Measurements from ENCODE around the gene USP17L18.
"Not testable (repeated sequence)": the region's sequence is repeated elsewhere in the genome, so short reads cannot be mapped to it uniquely, and the experiment has no call there.

The USP17L18 gene

GRCh38 chr4:9247953-9248680, at the start of gene USP17L18:
Gene USP17L18 (plus strand): TSS chr4:9248630. CDS start chr4:9248630, 0 bp downstream.
- not testable (repeated sequence) for DNase-seq

GRCh38 chr4:9210357-9210756, 38.1 kb upstream of the USP17L18 start, which contains the start of gene USP17L10:
Gene USP17L10 (plus strand): TSS chr4:9210657. CDS start chr4:9210657, 0 bp downstream.
- DNase-seq, result not testable (repeated sequence)

- not testable (repeated sequence) for DNase-seq
Measured at GRCh38 chr4:9214701-9215100, 33.7 kb upstream of the USP17L18 start.

GRCh38 chr4:9215105-9215504, 33.3 kb upstream of the USP17L18 start, which contains the start of gene USP17L11:
Gene USP17L11 (plus strand): TSS chr4:9215405. CDS start chr4:9215405, 0 bp downstream.
- not testable (repeated sequence) for DNase-seq

- not testable (repeated sequence) for DNase-seq
Measured at GRCh38 chr4:9219852-9220251, 28.6 kb upstream of the USP17L18 start, which contains the start of gene USP17L12. Gene USP17L12 (plus strand): TSS chr4:9220152. CDS start chr4:9220152, 0 bp downstream.

- not testable (repeated sequence) for DNase-seq
Measured at GRCh38 chr4:9224596-9224995, 23.8 kb upstream of the USP17L18 start, which contains the start of gene USP17L13. Gene USP17L13 (plus strand): TSS chr4:9224896. CDS start chr4:9224896, 0 bp downstream.

- not testable (repeated sequence) for DNase-seq
Measured at GRCh38 chr4:9230249-9230648, 18.2 kb upstream of the USP17L18 start.

- not testable (repeated sequence) for DNase-seq
Measured at GRCh38 chr4:9234085-9234484, 14.3 kb upstream of the USP17L18 start, which contains the start of gene USP17L15. Gene USP17L15 (plus strand): TSS chr4:9234385. CDS start chr4:9234385, 0 bp downstream.

- DNase-seq, result not testable (repeated sequence)
Measured at GRCh38 chr4:9238461-9238860, 10.0 kb upstream of the USP17L18 start.

- DNase-seq, result not testable (repeated sequence)
Measured at GRCh38 chr4:9243579-9243978, 4.9 kb upstream of the USP17L18 start, which contains the start of gene USP17L17. Gene USP17L17 (plus strand): TSS chr4:9243879. CDS start chr4:9243879, 0 bp downstream.

GRCh38 chr4:9253078-9253477, 4.6 kb downstream of the USP17L18 start, which contains the start of gene USP17L19:
Gene USP17L19 (plus strand): TSS chr4:9253378. CDS start chr4:9253378, 0 bp downstream.
- not testable (repeated sequence) for DNase-seq

- DNase-seq, result not testable (repeated sequence)
Measured at GRCh38 chr4:9257824-9258223, 9.4 kb downstream of the USP17L18 start, which contains the start of gene USP17L20. Gene USP17L20 (plus strand): TSS chr4:9258124. CDS start chr4:9258124, 0 bp downstream.

GRCh38 chr4:9262572-9262971, 14.1 kb downstream of the USP17L18 start, which contains the start of gene USP17L21:
Gene USP17L21 (plus strand): TSS chr4:9262872. CDS start chr4:9262872, 0 bp downstream.
- not testable (repeated sequence) for DNase-seq

GRCh38 chr4:9267319-9267718, 18.9 kb downstream of the USP17L18 start, which contains the start of gene USP17L22:
Gene USP17L22 (plus strand): TSS chr4:9267619. CDS start chr4:9267619, 0 bp downstream.
- not testable (repeated sequence) for DNase-seq

GRCh38 chr4:9271719-9272118, 23.3 kb downstream of the USP17L18 start:
- not testable (repeated sequence) for DNase-seq

Measured in COR-L47 (cell line).